Measurements from ENCODE around the gene ITGB7. TPM values are rescaled to one million over a fixed set of nuclear protein-coding genes. Genes with fewer than 3 reads are reported as not detected.

The ITGB7 gene
- total RNA-seq, 1 experiment from 2014 or later = 0.43 TPM

DNA sequence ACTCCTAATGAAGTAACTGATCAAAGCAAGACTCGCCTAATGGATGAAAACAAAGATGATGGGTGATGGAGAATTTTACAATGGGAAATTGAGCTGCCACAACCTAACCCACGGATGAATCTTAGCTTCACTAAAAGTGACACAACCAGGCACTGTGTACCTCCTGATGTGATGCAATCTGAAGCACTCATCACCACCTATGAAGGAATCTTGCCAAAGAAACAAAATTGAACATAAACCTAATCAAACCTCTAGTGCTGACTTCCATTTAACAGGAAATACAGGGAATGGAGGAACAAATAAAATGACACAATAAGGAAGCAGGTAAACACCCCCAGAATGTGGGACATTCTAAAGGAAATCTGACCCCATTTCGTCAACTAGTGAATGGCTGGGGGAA lies 38.2 kb upstream of the ITGB7 start:
- Histone ChIP-seq H3K36me3 (ENCODE audit: insufficient read depth, low read length, poor library complexity, severe bottlenecking) (no peaks in the 10 kb centered on the region), H3K9me3 (ENCODE audit: low read depth, low read length, poor library complexity, severe bottlenecking) (no peaks in the 10 kb centered on the region), H3K27ac (ENCODE audit: low read depth, low read length, poor library complexity, severe bottlenecking) (no peak overlapping the region), H3K4me1 (ENCODE audit: insufficient read depth, low read length, poor library complexity, severe bottlenecking) (no peaks in the 10 kb centered on the region), H3K27me3 (replicated peaks; ENCODE audit: insufficient read depth, low read depth, low read length, poor library complexity) (no peaks in the 10 kb centered on the region), H3K4me3 (ENCODE audit: low read depth, low read length, poor library complexity, severe bottlenecking) (no peak overlapping the region)
- TF ChIP-seq, protein P1, sequence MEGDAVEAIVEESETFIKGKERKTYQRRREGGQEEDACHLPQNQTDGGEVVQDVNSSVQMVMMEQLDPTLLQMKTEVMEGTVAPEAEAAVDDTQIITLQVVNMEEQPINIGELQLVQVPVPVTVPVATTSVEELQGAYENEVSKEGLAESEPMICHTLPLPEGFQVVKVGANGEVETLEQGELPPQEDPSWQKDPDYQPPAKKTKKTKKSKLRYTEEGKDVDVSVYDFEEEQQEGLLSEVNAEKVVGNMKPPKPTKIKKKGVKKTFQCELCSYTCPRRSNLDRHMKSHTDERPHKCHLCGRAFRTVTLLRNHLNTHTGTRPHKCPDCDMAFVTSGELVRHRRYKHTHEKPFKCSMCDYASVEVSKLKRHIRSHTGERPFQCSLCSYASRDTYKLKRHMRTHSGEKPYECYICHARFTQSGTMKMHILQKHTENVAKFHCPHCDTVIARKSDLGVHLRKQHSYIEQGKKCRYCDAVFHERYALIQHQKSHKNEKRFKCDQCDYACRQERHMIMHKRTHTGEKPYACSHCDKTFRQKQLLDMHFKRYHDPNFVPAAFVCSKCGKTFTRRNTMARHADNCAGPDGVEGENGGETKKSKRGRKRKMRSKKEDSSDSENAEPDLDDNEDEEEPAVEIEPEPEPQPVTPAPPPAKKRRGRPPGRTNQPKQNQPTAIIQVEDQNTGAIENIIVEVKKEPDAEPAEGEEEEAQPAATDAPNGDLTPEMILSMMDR (conservative IDR thresholded peaks at IDR 0.05; ENCODE audit: low read depth, low read length) = no peak
- no peak for TF ChIP-seq EZH2 (IDR thresholded peaks at IDR 0.05; ENCODE audit: borderline replicate concordance, low read depth, low read length, poor library complexity, severe bottlenecking)
- ChIA-PET CTCF (no interaction called here), POLR2A (ENCODE audit: low non-redundant PET) (no interaction called here)
- no TSS peak for BruUV-seq (replicated peaks)
- DNase-seq (ENCODE audit: low spot score) = no peak
- intact Hi-C loops (cut with micrococcal nuclease; ENCODE audit: unreplicated experiment) = no loop called here

DNA sequence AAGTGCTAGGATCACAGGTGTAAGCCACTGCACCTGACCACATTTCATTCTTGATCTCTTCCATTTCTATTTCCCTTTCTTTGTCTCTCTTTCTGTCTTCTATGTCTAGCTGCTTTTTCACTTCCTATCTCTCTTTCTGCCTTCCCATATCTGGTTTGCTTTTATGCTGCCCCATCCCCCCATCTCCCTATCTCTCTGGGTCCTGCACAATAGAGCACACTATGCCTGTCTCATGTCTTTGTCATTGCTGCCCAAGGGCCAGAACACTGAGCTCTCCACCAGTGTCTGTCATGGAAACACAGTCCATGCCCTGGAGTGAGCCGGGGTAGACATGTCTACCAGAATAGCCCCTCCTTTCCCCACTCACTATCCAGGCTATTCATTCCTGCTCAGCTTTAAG lies 37.3 kb upstream of the ITGB7 start:
- no peak overlapping the region for H3K4me3 ChIP-seq (ENCODE audit: low read depth, low read length, poor library complexity, severe bottlenecking)
- intact Hi-C loops (cut with micrococcal nuclease; ENCODE audit: unreplicated experiment) = no loop called here
- DNase-seq (ENCODE audit: low spot score) = no peak
- BruUV-seq (replicated peaks) = no TSS peak
- no peaks in the 10 kb centered on the region for H3K36me3 ChIP-seq (ENCODE audit: insufficient read depth, low read length, poor library complexity, severe bottlenecking)
- CTCF ChIA-PET = no interaction called here
- H3K27ac ChIP-seq (ENCODE audit: low read depth, low read length, poor library complexity, severe bottlenecking) = no peak overlapping the region
- TF ChIP-seq, protein P1 (conservative IDR thresholded peaks at IDR 0.05; ENCODE audit: low read depth, low read length) = no peak
- TF ChIP-seq EZH2 (IDR thresholded peaks at IDR 0.05; ENCODE audit: borderline replicate concordance, low read depth, low read length, poor library complexity, severe bottlenecking) = no peak
- POLR2A ChIA-PET (ENCODE audit: low non-redundant PET) = no interaction called here
- no peaks in the 10 kb centered on the region for H3K9me3 ChIP-seq (ENCODE audit: low read depth, low read length, poor library complexity, severe bottlenecking)
- H3K27me3 ChIP-seq (replicated peaks; ENCODE audit: insufficient read depth, low read depth, low read length, poor library complexity) = no peaks in the 10 kb centered on the region
- no peaks in the 10 kb centered on the region for H3K4me1 ChIP-seq (ENCODE audit: insufficient read depth, low read length, poor library complexity, severe bottlenecking)

DNA sequence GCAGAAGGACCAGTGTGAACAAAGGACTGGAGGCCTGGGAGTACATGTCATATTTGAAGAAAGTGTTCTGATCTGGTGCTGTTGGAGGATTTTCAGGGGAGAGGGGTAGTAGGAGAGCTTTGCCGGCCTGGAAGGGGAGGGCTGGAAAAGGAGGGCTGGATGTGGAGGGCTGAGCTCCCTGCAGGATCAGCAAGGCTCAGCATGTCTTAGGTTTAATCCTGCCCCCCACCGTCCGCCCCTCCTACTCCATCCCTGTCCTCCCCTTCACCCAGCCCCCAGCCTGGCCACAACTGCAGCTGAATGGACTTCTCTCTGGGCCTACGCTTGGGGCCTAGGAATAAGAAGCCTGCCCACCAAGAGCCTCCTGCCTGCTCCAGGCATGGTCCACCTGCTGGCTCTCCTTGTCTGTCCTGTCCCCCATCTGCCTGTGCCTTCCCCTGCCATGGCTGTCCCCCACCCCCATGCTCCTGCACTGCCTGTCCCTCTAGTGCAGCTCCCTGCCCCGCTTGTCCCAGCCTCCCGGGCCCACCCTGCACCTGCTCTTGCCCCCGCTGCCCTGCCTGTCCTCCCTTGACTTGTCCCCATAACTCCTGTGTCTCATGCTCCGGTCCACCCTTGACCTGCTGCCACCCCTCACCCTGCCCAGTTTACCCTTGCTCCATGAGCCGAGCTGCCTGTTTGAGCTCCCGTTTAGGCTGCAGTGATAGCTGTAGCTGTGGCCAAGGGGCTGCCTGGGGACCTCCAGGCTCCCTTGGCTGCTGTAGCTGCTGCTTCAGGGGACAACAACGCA lies 34.8 kb upstream of the ITGB7 start:
- intact Hi-C loops (cut with micrococcal nuclease; ENCODE audit: unreplicated experiment) = no loop called here
- H3K4me1 ChIP-seq (ENCODE audit: insufficient read depth, low read length, poor library complexity, severe bottlenecking) = no peaks in the 10 kb centered on the region
- H3K27me3 ChIP-seq (replicated peaks; ENCODE audit: insufficient read depth, low read depth, low read length, poor library complexity) = no peaks in the 10 kb centered on the region
- BruUV-seq (replicated peaks) = no TSS peak
- no peaks in the 10 kb centered on the region for H3K9me3 ChIP-seq (ENCODE audit: low read depth, low read length, poor library complexity, severe bottlenecking)
- no peak for DNase-seq (ENCODE audit: low spot score)
- ChIA-PET POLR2A (ENCODE audit: low non-redundant PET) (no interaction called here), CTCF (no interaction called here)
- no peaks in the 10 kb centered on the region for H3K36me3 ChIP-seq (ENCODE audit: insufficient read depth, low read length, poor library complexity, severe bottlenecking)
- no peak for TF ChIP-seq EZH2 (IDR thresholded peaks at IDR 0.05; ENCODE audit: borderline replicate concordance, low read depth, low read length, poor library complexity, severe bottlenecking)
- TF ChIP-seq, protein P1 (conservative IDR thresholded peaks at IDR 0.05; ENCODE audit: low read depth, low read length) = no peak
- no peak overlapping the region for H3K4me3 ChIP-seq (ENCODE audit: low read depth, low read length, poor library complexity, severe bottlenecking)
- H3K27ac ChIP-seq (ENCODE audit: low read depth, low read length, poor library complexity, severe bottlenecking) = no peak overlapping the region

Measured in A673 (cell line).